Natural killer cell (primary cell): ENCODE measurements around the gene COX19. TPM values are rescaled to one million over a fixed set of nuclear protein-coding genes. Genes with fewer than 3 reads are reported as not detected.

Source experiments
- ATAC-seq, 3 donors: fragments of 150-1000 bp in 2 of 3; fragments of 200-7000 bp in 1 of 3; cut with Tn5 transposase; 1 replicate in 1 of 3; 2 replicates in 2 of 3; pipeline ENCODE4 v1.10.0; 2021; ENCODE audit warnings: mild to moderate bottlenecking in 2 of 3, moderate library complexity in 2 of 3
- DNase-seq, 2 donors: peaks; one replicate each; pipeline versions ENCODE4 v3.0.0 to v3.0.0-alpha.2; 2013 to 2021; ENCODE audit warnings: mixed read lengths in 1 of 2
- H3K27ac ChIP-seq: one replicate; pipeline ENCODE4 v1.5.1; 2013; ENCODE audit warnings: mild to moderate bottlenecking, low read length
- H3K27me3 ChIP-seq: one replicate; pipeline ENCODE4 v1.6.1; 2013; ENCODE audit warnings: low read length; ENCODE audit not compliant: control insufficient read depth, insufficient read depth
- H3K36me3 ChIP-seq: one replicate; pipeline ENCODE4 v1.6.1; 2013; ENCODE audit warnings: low read length; ENCODE audit not compliant: control insufficient read depth, insufficient read depth
- H3K4me1 ChIP-seq: one replicate; pipeline ENCODE4 v1.6.1; 2013; ENCODE audit warnings: low read length; ENCODE audit not compliant: control insufficient read depth, insufficient read depth
- H3K4me3 ChIP-seq: one replicate; pipeline ENCODE4 v1.5.1; 2013; ENCODE audit warnings: low read length
- H3K9me3 ChIP-seq: one replicate; pipeline ENCODE4 v1.6.1; 2013; ENCODE audit warnings: low read length; ENCODE audit not compliant: control insufficient read depth, insufficient read depth
- H3K27ac Mint-ChIP-seq, 2 donors: one replicate each; pipeline ENCODE4 v1.8.0; 2022; ENCODE audit warnings: mild to moderate bottlenecking in 2 of 2, mixed read lengths in 2 of 2, moderate library complexity in 1 of 2
- H3K27me3 Mint-ChIP-seq, 2 donors: one replicate each; pipeline ENCODE4 v1.8.0; 2022; ENCODE audit warnings: low read depth in 2 of 2, mixed read lengths in 2 of 2
- H3K36me3 Mint-ChIP-seq: one replicate; pipeline ENCODE4 v1.8.0; 2022; ENCODE audit warnings: mixed read lengths
- H3K4me1 Mint-ChIP-seq, 2 donors: one replicate each; pipeline ENCODE4 v1.8.0; 2022; ENCODE audit warnings: mixed read lengths in 2 of 2
- H3K4me3 Mint-ChIP-seq: one replicate; pipeline ENCODE4 v1.8.0; 2022; ENCODE audit warnings: mild to moderate bottlenecking, moderate library complexity, mixed read lengths
- H3K9me3 Mint-ChIP-seq, 2 donors: one replicate each; pipeline ENCODE4 v1.8.0; 2022; ENCODE audit warnings: mixed read lengths in 2 of 2
- WGBS: methylation state at CpG from one replicate; pipeline ENCODE4 v1.1.7; 2013; ENCODE audit warnings: missing lambda C conversion rate; ENCODE audit not compliant: insufficient coverage; 5-methylcytosine and 5-hydroxymethylcytosine counted together
- intact Hi-C: fragments of 100-400 bp; cut with micrococcal nuclease; formaldehyde crosslinking; loops from one replicate; pipeline ENCODE4 v1.14.2; 2022
- total RNA-seq, 4 donors: library from RNA; stranded (reverse); fragments of 120-200 nt in 1 of 4; gene quantifications; one replicate each; pipeline versions ENCODE4 v1.2.3 to v1.2.4, GENCODE V29; 2013 to 2022
- TF ChIP-seq, protein P1 (sequence below): fragments of 200-600 bp; IDR thresholded peaks from one replicate; pipeline ENCODE4 v1.8.0; 2022; ENCODE audit warnings: antibody characterized with exemption

Gene COX19
- total RNA-seq, 3 donors from 2014 or later (not counting 1 experiment from before 2014, with no cell fraction given) = 33.6 to 38.3 (median 33.6) TPM

DNA sequence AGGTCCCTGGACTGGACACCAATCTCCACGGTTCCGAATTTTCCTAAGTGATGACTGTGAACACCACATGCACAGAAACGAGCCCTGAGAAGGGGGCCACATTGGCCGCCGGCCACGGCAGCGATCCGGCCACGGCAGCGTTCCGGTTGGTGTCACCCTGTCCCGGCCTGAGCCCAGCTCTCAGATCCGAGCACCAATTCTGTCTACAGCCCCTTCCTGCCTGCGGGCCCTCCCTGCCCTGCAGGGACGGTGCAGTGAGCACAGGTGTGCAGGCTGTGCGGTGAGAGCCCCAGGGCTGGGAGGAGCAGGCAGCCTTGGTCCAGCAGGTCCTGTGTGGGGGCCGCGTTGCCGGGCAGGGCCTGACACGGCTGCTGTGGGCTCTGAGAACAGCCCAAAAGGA, 39.3 kb upstream of the COX19 start:
- no peak overlapping the region for H3K4me3 ChIP-seq
- H3K27me3 ChIP-seq = no peaks in the 10 kb centered on the region
- 95% methylated on average over 20 of the region's 20 CpGs for WGBS
- H3K36me3 ChIP-seq = peaks cover 2% of the 10 kb centered on the region
- Mint-ChIP-seq H3K36me3 (no peaks in the 10 kb centered on the region), H3K4me1 (peaks cover 24 to 30% of the 10 kb centered on the region in 2 donors), H3K27me3 (no peaks in the 10 kb centered on the region), H3K4me3 (no peak overlapping the region), H3K27ac (no peak overlapping the region), H3K9me3 (peaks cover 6% of the 10 kb centered on the region in 2 donors)
- TF ChIP-seq, protein P1, sequence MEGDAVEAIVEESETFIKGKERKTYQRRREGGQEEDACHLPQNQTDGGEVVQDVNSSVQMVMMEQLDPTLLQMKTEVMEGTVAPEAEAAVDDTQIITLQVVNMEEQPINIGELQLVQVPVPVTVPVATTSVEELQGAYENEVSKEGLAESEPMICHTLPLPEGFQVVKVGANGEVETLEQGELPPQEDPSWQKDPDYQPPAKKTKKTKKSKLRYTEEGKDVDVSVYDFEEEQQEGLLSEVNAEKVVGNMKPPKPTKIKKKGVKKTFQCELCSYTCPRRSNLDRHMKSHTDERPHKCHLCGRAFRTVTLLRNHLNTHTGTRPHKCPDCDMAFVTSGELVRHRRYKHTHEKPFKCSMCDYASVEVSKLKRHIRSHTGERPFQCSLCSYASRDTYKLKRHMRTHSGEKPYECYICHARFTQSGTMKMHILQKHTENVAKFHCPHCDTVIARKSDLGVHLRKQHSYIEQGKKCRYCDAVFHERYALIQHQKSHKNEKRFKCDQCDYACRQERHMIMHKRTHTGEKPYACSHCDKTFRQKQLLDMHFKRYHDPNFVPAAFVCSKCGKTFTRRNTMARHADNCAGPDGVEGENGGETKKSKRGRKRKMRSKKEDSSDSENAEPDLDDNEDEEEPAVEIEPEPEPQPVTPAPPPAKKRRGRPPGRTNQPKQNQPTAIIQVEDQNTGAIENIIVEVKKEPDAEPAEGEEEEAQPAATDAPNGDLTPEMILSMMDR = no peak
- ATAC-seq (no peak), DNase-seq (no peak)
- H3K27ac ChIP-seq = no peak overlapping the region
- H3K4me1 ChIP-seq = peaks cover 27% of the 10 kb centered on the region
- intact Hi-C loops = no loop called here
- peaks cover 14% of the 10 kb centered on the region for H3K9me3 ChIP-seq

DNA sequence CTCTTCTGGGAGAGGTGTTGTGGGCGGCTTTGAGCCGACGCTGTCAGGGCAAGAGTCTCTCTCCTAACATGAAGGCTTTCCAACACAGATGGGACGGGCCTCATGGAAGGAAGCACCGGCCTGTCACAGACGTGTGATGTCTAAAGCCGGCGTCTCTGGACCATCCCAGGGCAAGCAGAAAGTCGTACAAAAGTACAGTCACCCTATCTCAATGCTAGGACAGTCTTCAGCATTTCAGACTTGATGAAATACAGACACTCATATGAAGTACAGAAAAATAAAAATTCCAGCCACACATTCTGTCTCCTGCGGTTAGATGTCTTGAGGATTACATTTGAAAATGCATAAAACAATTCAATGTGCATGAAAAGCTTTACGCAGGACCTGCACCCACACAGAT, 38.2 kb upstream of the COX19 start:
- intact Hi-C loops = no loop called here
- H3K27me3 Mint-ChIP-seq = no peaks in the 10 kb centered on the region
- H3K27ac ChIP-seq = no peak overlapping the region
- H3K36me3 Mint-ChIP-seq = no peaks in the 10 kb centered on the region
- peaks cover 24 to 34% of the 10 kb centered on the region in 2 donors for H3K4me1 Mint-ChIP-seq
- ATAC-seq (no peak), DNase-seq (no peak)
- WGBS = 93% methylated on average over 11 of the region's 11 CpGs
- H3K36me3 ChIP-seq = peaks cover 2% of the 10 kb centered on the region
- peaks cover 6% of the 10 kb centered on the region in 2 donors for H3K9me3 Mint-ChIP-seq
- H3K27me3 ChIP-seq = no peaks in the 10 kb centered on the region
- peaks cover 14% of the 10 kb centered on the region for H3K9me3 ChIP-seq
- H3K4me3 ChIP-seq = no peak overlapping the region
- H3K4me1 ChIP-seq = peaks cover 28% of the 10 kb centered on the region
- H3K4me3 Mint-ChIP-seq = no peak overlapping the region
- H3K27ac Mint-ChIP-seq = no peak overlapping the region
- TF ChIP-seq, protein P1 = no peak

DNA sequence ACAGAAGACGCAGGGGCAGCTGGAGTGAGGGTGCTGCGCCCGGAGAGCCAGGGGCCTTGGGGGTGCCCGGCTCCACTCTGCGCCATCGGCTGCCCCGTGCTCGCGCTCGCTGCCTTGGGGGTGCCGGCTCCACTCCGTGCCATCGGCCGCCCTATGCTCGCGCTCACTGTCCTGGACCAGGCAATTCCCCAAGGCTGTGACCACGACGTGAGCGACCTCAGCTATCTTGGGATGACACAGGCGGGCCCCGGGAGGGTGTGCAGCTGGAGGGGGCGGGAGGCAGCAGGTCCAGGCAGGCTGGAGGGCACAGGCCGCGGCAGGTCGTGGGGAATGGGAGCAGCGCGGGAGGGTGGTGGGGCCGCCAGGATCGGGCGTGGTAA, 37.4 kb upstream of the COX19 start:
- no peak for DNase-seq
- Mint-ChIP-seq H3K4me3 (no peak overlapping the region), H3K27ac (no peak overlapping the region), H3K36me3 (no peaks in the 10 kb centered on the region), H3K4me1 (peaks cover 17 to 29% of the 10 kb centered on the region in 2 donors), H3K9me3 (peaks cover 6% of the 10 kb centered on the region in 2 donors), H3K27me3 (no peaks in the 10 kb centered on the region)
- H3K4me3 ChIP-seq = no peak overlapping the region
- peaks cover 28% of the 10 kb centered on the region for H3K4me1 ChIP-seq
- peaks cover 14% of the 10 kb centered on the region for H3K9me3 ChIP-seq
- H3K36me3 ChIP-seq = no peaks in the 10 kb centered on the region
- intact Hi-C loops = no loop called here
- no peak for ATAC-seq
- no peaks in the 10 kb centered on the region for H3K27me3 ChIP-seq
- no peak overlapping the region for H3K27ac ChIP-seq
- WGBS = 81% methylated on average over 30 of the region's 30 CpGs
- TF ChIP-seq, protein P1 = no peak

DNA sequence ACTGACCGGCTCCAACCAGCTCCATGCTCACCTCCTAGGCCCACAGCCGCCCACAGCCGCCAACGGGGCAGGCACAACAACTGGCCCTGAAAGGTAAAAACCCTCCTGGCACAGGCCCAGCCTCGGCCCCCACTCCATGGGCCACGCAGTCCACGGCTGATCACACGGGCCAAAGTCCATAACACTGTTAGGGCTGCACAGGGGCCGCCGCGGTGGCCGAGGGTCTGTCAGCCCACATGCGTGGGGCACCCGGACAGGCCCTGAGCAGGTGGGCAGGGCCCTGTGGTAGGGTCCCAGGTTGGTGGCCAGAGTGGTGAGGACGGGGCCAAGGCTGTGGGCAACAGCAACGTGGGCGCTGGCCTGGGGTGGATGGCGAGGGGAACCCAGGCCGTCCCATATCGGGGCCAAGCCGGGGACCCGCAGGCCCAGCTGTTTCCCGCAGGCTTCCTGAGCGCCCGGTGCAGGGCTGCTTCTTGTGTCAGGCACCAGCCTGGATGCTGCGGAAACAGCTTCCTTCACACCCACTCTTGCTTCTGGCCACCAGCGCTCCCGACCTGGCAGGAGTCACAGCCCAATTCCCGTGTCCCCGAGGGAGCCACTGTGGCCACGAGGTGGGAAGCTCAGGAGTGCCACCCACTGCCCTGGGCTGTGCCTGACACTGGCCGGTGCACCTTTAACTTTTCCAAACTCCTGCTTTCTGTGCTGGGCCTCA, 36.8 kb upstream of the COX19 start:
- Mint-ChIP-seq H3K36me3 (no peaks in the 10 kb centered on the region), H3K4me3 (no peak overlapping the region), H3K9me3 (peaks cover 6% of the 10 kb centered on the region in 2 donors), H3K27me3 (no peaks in the 10 kb centered on the region), H3K4me1 (peaks cover 17 to 29% of the 10 kb centered on the region in 2 donors), H3K27ac (peak overlapping the region; percentile 85 to 98)
- Histone ChIP-seq H3K4me1 (peaks cover 28% of the 10 kb centered on the region), H3K4me3 (no peak overlapping the region), H3K27ac (peak overlapping the region; percentile 70), H3K36me3 (no peaks in the 10 kb centered on the region), H3K27me3 (no peaks in the 10 kb centered on the region), H3K9me3 (peaks cover 14% of the 10 kb centered on the region)
- peak in 2 of 3 donors; percentile 5 to 25 for ATAC-seq
- WGBS = 43% methylated on average over 32 of the region's 32 CpGs
- TF ChIP-seq, protein P1 = no peak
- DNase-seq = no peak
- intact Hi-C loops = no loop called here
